H1 (cell line): ENCODE data around the gene CSNK1D. TPM values are rescaled to one million over a fixed set of nuclear protein-coding genes. Genes with fewer than 3 reads are reported as not detected.

Source experiments
- ASH2L ChIP-seq: fragments of 200-600, 300-600 bp; sonication (generic); IDR thresholded peaks from one replicate; pipeline ENCODE4 v1.7.1; 2017; ENCODE audit warnings: low read length
- BCL11A ChIP-seq, 2 experiments: IDR thresholded peaks; one replicate each; pipeline ENCODE4 v1.6.1; 2011; ENCODE audit warnings: low read depth in 2 of 2, low read length in 2 of 2, mild to moderate bottlenecking in 2 of 2
- BRCA1 ChIP-seq: IDR thresholded peaks from 2 replicates; pipeline ENCODE4 v1.6.1; 2012; ENCODE audit warnings: low read depth, low read length, improper control_type of control experiment
- CHD2 ChIP-seq: IDR thresholded peaks from 2 replicates; pipeline ENCODE4 v1.6.1; 2012; ENCODE audit warnings: low read length, improper control_type of control experiment
- CREB1 ChIP-seq: IDR thresholded peaks from 2 replicates; pipeline ENCODE4 v1.6.1; 2012; ENCODE audit warnings: inconsistent platforms
- NRF1 ChIP-seq: IDR thresholded peaks from 2 replicates; pipeline ENCODE4 v1.6.1; 2011; ENCODE audit warnings: mild to moderate bottlenecking, low read depth, low read length, improper control_type of control experiment
- SIX5 ChIP-seq: IDR thresholded peaks from 2 replicates; pipeline ENCODE4 v1.6.1; 2011; ENCODE audit warnings: mild to moderate bottlenecking, low read depth, low read length
- polyA plus RNA-seq, 7 experiments: library from polyadenylated mRNA; depleted of rRNA in 3 of 7; stranded (reverse) in 5 of 7; unstranded in 2 of 7; fragments of >200 nt in 5 of 7; fragments of 200-250 nt in 2 of 7; gene quantifications; 1 replicate in 5 of 7; 2 replicates in 1 of 7; 4 replicates in 1 of 7; pipeline versions ENCODE4 v1.2.1 to v1.2.3, GENCODE V29; 2011 to 2013; ENCODE audit warnings: missing spikeins in 2 of 7, mixed read lengths in 2 of 7
- total RNA-seq: library from RNA; stranded (reverse); fragmentation: NEBNext Ultra II Directional; extraction: Animal tissue kit (Norgen Biotek cat#: 25700); gene quantifications from 2 replicates; pipeline ENCODE4 v1.2.1, GENCODE V29; 2021
- TF ChIP-seq, protein P1 (sequence below): fragments of 300-600 bp; sonication (generic); IDR thresholded peaks from 2 replicates; pipeline ENCODE4 v1.7.1; 2012; ENCODE audit warnings: low read length, moderate library complexity, mild to moderate bottlenecking, inconsistent platforms; ENCODE audit not compliant: insufficient replicate concordance
- TF ChIP-seq, protein P2 (sequence below): IDR thresholded peaks from 2 replicates; pipeline ENCODE4 v1.6.1; 2011; ENCODE audit warnings: low read depth, mild to moderate bottlenecking, low read length; ENCODE audit not compliant: insufficient read depth

Gene CSNK1D
- total and polyA plus RNA-seq, 2 of the 8 experiments (the other 6 are each of a cell fraction or from before 2014, with no cell fraction given) = 73.5 to 103 TPM

DNA sequence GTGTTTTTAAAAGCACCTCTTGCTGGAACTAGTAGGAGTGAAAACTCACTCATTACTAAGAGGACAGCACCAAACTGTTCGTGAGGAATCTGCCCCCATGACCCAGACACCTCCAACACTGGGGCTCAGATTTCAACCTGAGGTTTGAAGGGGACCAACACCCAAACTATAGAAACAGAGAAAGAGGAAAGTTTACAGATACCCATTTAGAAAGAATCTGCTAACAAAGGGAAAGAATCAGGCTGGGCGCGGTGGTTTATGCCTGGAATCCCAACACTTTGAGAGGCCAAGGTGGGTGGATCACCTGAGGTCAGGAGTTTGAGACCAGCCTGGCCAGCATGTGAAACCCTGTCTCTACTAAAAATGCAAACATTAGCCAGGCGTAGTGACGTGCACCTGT lies 3.4 kb upstream of the CSNK1D start (continued):
- TF ChIP-seq, protein P1, sequence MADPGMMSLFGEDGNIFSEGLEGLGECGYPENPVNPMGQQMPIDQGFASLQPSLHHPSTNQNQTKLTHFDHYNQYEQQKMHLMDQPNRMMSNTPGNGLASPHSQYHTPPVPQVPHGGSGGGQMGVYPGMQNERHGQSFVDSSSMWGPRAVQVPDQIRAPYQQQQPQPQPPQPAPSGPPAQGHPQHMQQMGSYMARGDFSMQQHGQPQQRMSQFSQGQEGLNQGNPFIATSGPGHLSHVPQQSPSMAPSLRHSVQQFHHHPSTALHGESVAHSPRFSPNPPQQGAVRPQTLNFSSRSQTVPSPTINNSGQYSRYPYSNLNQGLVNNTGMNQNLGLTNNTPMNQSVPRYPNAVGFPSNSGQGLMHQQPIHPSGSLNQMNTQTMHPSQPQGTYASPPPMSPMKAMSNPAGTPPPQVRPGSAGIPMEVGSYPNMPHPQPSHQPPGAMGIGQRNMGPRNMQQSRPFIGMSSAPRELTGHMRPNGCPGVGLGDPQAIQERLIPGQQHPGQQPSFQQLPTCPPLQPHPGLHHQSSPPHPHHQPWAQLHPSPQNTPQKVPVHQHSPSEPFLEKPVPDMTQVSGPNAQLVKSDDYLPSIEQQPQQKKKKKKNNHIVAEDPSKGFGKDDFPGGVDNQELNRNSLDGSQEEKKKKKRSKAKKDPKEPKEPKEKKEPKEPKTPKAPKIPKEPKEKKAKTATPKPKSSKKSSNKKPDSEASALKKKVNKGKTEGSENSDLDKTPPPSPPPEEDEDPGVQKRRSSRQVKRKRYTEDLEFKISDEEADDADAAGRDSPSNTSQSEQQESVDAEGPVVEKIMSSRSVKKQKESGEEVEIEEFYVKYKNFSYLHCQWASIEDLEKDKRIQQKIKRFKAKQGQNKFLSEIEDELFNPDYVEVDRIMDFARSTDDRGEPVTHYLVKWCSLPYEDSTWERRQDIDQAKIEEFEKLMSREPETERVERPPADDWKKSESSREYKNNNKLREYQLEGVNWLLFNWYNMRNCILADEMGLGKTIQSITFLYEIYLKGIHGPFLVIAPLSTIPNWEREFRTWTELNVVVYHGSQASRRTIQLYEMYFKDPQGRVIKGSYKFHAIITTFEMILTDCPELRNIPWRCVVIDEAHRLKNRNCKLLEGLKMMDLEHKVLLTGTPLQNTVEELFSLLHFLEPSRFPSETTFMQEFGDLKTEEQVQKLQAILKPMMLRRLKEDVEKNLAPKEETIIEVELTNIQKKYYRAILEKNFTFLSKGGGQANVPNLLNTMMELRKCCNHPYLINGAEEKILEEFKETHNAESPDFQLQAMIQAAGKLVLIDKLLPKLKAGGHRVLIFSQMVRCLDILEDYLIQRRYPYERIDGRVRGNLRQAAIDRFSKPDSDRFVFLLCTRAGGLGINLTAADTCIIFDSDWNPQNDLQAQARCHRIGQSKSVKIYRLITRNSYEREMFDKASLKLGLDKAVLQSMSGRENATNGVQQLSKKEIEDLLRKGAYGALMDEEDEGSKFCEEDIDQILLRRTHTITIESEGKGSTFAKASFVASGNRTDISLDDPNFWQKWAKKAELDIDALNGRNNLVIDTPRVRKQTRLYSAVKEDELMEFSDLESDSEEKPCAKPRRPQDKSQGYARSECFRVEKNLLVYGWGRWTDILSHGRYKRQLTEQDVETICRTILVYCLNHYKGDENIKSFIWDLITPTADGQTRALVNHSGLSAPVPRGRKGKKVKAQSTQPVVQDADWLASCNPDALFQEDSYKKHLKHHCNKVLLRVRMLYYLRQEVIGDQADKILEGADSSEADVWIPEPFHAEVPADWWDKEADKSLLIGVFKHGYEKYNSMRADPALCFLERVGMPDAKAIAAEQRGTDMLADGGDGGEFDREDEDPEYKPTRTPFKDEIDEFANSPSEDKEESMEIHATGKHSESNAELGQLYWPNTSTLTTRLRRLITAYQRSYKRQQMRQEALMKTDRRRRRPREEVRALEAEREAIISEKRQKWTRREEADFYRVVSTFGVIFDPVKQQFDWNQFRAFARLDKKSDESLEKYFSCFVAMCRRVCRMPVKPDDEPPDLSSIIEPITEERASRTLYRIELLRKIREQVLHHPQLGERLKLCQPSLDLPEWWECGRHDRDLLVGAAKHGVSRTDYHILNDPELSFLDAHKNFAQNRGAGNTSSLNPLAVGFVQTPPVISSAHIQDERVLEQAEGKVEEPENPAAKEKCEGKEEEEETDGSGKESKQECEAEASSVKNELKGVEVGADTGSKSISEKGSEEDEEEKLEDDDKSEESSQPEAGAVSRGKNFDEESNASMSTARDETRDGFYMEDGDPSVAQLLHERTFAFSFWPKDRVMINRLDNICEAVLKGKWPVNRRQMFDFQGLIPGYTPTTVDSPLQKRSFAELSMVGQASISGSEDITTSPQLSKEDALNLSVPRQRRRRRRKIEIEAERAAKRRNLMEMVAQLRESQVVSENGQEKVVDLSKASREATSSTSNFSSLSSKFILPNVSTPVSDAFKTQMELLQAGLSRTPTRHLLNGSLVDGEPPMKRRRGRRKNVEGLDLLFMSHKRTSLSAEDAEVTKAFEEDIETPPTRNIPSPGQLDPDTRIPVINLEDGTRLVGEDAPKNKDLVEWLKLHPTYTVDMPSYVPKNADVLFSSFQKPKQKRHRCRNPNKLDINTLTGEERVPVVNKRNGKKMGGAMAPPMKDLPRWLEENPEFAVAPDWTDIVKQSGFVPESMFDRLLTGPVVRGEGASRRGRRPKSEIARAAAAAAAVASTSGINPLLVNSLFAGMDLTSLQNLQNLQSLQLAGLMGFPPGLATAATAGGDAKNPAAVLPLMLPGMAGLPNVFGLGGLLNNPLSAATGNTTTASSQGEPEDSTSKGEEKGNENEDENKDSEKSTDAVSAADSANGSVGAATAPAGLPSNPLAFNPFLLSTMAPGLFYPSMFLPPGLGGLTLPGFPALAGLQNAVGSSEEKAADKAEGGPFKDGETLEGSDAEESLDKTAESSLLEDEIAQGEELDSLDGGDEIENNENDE = no peak
- TF ChIP-seq BCL11A (IDR thresholded peaks at IDR 0.05; ENCODE audit: low read depth in 2 of 2, low read length in 2 of 2) = no peak
- TF ChIP-seq CREB1 = no peak
- TF ChIP-seq NRF1 = no peak
- TF ChIP-seq, protein P2, sequence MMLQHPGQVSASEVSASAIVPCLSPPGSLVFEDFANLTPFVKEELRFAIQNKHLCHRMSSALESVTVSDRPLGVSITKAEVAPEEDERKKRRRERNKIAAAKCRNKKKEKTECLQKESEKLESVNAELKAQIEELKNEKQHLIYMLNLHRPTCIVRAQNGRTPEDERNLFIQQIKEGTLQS = no peak
- TF ChIP-seq CHD2 = no peak
- TF ChIP-seq BRCA1 = no peak
- TF ChIP-seq ASH2L = no peak
- no peak for TF ChIP-seq SIX5
